HEK293 (cell line): ENCODE measurements around the gene SLC2A6.

Experiments used
- PRDM10 ChIP-seq: fragments of 450-650 bp; formaldehyde crosslinking; IDR thresholded peaks from 2 replicates; pipeline ENCODE4 v1.5.1; 2016; ENCODE audit warnings: missing biosample characterization, missing genetic modification characterization
- PRDM4 ChIP-seq: fragments of 450-650 bp; formaldehyde crosslinking; IDR thresholded peaks from 2 replicates; pipeline ENCODE4 v1.5.1; 2017; ENCODE audit warnings: missing biosample characterization, missing genetic modification characterization
- REPIN1 ChIP-seq: fragments of 450-650 bp; formaldehyde crosslinking; IDR thresholded peaks from 2 replicates; pipeline ENCODE4 v1.5.1; 2017; ENCODE audit warnings: missing biosample characterization, missing genetic modification characterization, low read depth
- ZNF274 ChIP-seq, 2 experiments: fragments of 200-500 bp in 1 of 2; fragments of 450-650 bp in 1 of 2; sonication (Bioruptor generic) in 1 of 2; formaldehyde crosslinking in 1 of 2; IDR thresholded peaks; 2 replicates each; pipeline versions ENCODE4 v1.5.1 to v1.6.1; 2014 to 2016; ENCODE audit warnings: borderline replicate concordance in 1 of 2, inconsistent platforms in 1 of 2, low read length in 1 of 2, missing biosample characterization in 1 of 2, missing genetic modification characterization in 1 of 2
- ZNF513 ChIP-seq: fragments of 450-650 bp; IDR thresholded peaks from 2 replicates; pipeline ENCODE4 v1.5.1; 2018; ENCODE audit warnings: missing biosample characterization, missing genetic modification characterization

- TF ChIP-seq REPIN1 (tag by site-specific recombination), result no peak
- no peak for TF ChIP-seq PRDM10 (tag by site-specific recombination)
- no peak for TF ChIP-seq ZNF274 (IDR thresholded peaks at IDR 0.05; ENCODE audit: low read length)
- no peak for TF ChIP-seq ZNF274 (tag by site-specific recombination; IDR thresholded peaks at IDR 0.05; ENCODE audit: borderline replicate concordance)
- no peak for TF ChIP-seq ZNF513
- no peak for TF ChIP-seq PRDM4
Observed at GRCh38 chr9:133453651-133454050, 25.2 kb downstream of the SLC2A6 start.
